Activated CD4-positive, alpha-beta T cell treated with anti-CD3 and anti-CD28 coated beads, Interleukin-2, amount 10 ng/mL, durations not matched to agents 7 days and 5 days (primary cell): ENCODE data around the gene EIF4A2. TPM values are rescaled to one million over a fixed set of nuclear protein-coding genes. Genes with fewer than 3 reads are reported as not detected.
A peak's percentile ranks its signal among the peaks of the same experiment; 100 is the strongest.

Source experiments
- CTCF ChIA-PET: fragments of 350-600 bp; sonication (Branson Sonifier 250); formaldehyde crosslinking; loops from one replicate; lab custom pipeline; 2021; ENCODE audit warnings: antibody characterized with exemption; lab: Charles Lee
- POLR2A ChIA-PET: fragments of 350-600 bp; sonication (Branson Sonifier 250); formaldehyde crosslinking; loops from one replicate; lab custom pipeline; 2021; ENCODE audit warnings: antibody characterized with exemption; lab: Charles Lee
- DNase-seq: peaks from one replicate; pipeline ENCODE4 v3.0.0-alpha.2; 2020
- H3K27ac Mint-ChIP-seq: one replicate; pipeline ENCODE4 v1.8.0; 2021; ENCODE audit warnings: mild to moderate bottlenecking, moderate library complexity, mixed read lengths
- H3K27me3 Mint-ChIP-seq: one replicate; pipeline ENCODE4 v1.8.0; 2021; ENCODE audit warnings: mixed read lengths
- H3K36me3 Mint-ChIP-seq: one replicate; pipeline ENCODE4 v1.8.0; 2021; ENCODE audit warnings: low read depth, mixed read lengths
- H3K4me1 Mint-ChIP-seq: one replicate; pipeline ENCODE4 v1.8.0; 2021; ENCODE audit warnings: mixed read lengths
- H3K4me3 Mint-ChIP-seq: one replicate; pipeline ENCODE4 v1.8.0; 2021; ENCODE audit warnings: mild to moderate bottlenecking, moderate library complexity, mixed read lengths
- H3K9me3 Mint-ChIP-seq: one replicate; pipeline ENCODE4 v1.8.0; 2021; ENCODE audit warnings: mixed read lengths
- microRNA-seq: library from miRNA; unstranded; fragments of <30 nt; microRNA quantifications from one replicate; pipeline ENCODE4 v1.2.0, GENCODE V29; 2021; ENCODE audit warnings: borderline microRNAs expressed, borderline replicate concordance
- total RNA-seq, 2 experiments: library from RNA; stranded (reverse); gene quantifications; one replicate each; pipeline ENCODE4 v1.2.3, GENCODE V29; 2021

The EIF4A2 gene
- total RNA-seq, 2 experiments from 2014 or later = 351 to 383 TPM

DNA sequence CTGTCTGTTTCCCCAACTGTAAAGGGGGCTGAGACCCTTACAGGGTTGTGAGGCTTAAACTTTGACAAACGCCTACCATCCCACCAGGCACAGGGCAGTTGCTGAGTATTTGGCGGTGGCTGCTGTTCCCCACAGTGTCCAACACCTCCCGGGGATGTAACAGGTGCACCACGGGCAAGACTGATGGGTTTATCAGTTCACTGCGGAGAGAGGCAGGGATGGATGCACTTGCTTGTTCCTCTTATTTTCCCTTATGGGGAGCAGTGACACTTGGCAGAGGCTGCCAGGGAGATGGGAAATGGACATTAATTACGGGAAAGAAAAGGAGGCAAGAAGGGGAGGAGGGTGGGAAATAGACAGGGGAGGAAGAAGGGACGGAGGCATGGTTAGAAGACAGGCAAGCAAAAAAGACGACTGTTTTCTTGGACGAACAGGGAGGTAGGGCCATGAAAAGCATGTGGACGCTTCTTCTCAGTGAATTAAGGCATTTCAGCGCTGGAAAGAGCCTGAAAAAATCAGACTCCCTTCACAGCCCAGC, 42.6 kb downstream of the EIF4A2 start:
- POLR2A ChIA-PET = no interaction called here
- Mint-ChIP-seq H3K4me3 (peak overlapping the region; percentile 66), H3K4me1 (peaks cover 26% of the 10 kb centered on the region), H3K27ac (no peak overlapping the region), H3K27me3 (peaks cover 35% of the 10 kb centered on the region), H3K9me3 (no peaks in the 10 kb centered on the region), H3K36me3 (no peaks in the 10 kb centered on the region)
- CTCF ChIA-PET = interaction anchor here (1.0 kb wide), 1 partner anchor 344 kb away, joined by 3 read pairs; no protein-coding TSS in a partner anchor
- DNase-seq = no peak

DNA sequence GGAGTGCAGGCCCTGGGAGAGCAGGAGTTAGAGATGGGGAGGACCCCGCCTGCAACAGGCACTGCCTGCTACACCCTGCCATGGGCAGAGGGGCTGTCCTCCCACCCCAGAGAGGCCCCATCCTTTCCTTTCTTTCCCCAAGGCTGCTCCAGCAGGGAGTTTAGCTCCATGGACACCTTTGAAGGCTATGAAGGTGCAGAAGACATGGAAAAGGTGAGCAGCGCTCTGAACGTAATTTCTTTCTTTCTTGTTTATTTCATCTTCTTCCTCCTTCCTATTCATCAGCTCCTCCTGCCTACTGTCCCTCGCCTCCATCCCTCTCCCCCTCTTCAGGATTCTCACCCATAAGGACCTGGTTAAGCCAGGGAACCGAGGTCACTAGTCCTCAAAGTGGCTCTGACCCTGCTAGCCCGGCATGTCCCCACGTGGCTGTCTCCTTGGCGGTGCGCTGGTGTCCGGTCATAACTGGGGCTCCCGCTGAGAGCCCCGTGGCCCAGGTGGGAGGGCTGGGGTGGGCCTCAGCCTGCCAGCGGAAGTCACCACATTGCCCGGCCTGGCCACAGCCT, 43.1 kb downstream of the EIF4A2 start:
- no peak for DNase-seq
- no peaks in the 10 kb centered on the region for H3K36me3 Mint-ChIP-seq
- peaks cover 40% of the 10 kb centered on the region for H3K27me3 Mint-ChIP-seq
- ChIA-PET POLR2A (no interaction called here), CTCF (interaction anchor here (1.1 to 1.2 kb wide), 2 partner anchors 14 to 23 kb away, joined by 4 read pairs; no protein-coding TSS in a partner anchor)
- peak overlapping the region; percentile 66 for H3K4me3 Mint-ChIP-seq
- peaks cover 26% of the 10 kb centered on the region for H3K4me1 Mint-ChIP-seq
- no peaks in the 10 kb centered on the region for H3K9me3 Mint-ChIP-seq
- H3K27ac Mint-ChIP-seq = peak overlapping the region; percentile 65

GRCh38 chr3:186826976-186827857, 43.8 kb downstream of the EIF4A2 start:
- H3K36me3 Mint-ChIP-seq = no peaks in the 10 kb centered on the region
- ChIA-PET CTCF (interaction anchor here (1.1 to 2.0 kb wide), 6 partner anchors 13 to 884 kb away, joined by 3 to 11 read pairs (median 4); partner anchors contain the start of gene RPL39L), POLR2A (interaction anchor here (0.7 to 0.9 kb wide), 2 partner anchors 45 to 275 kb away, joined by 3 to 4 read pairs; no protein-coding TSS in a partner anchor)
- H3K27ac Mint-ChIP-seq = no peak overlapping the region
- peaks cover 26% of the 10 kb centered on the region for H3K4me1 Mint-ChIP-seq
- H3K9me3 Mint-ChIP-seq = no peaks in the 10 kb centered on the region
- H3K27me3 Mint-ChIP-seq = peaks cover 48% of the 10 kb centered on the region
- H3K4me3 Mint-ChIP-seq = peak overlapping the region; percentile 66
- DNase-seq = peak; percentile 82

- CTCF ChIA-PET = interaction anchor here (0.6 to 2.0 kb wide), 7 partner anchors 9 to 885 kb away, joined by 3 to 11 read pairs (median 3); partner anchors contain the start of gene RPL39L
- DNase-seq = no peak
- H3K9me3 Mint-ChIP-seq = no peaks in the 10 kb centered on the region
- H3K4me1 Mint-ChIP-seq = peaks cover 26% of the 10 kb centered on the region
- H3K27me3 Mint-ChIP-seq = peaks cover 58% of the 10 kb centered on the region
- POLR2A ChIA-PET = no interaction called here
- H3K4me3 Mint-ChIP-seq = no peak overlapping the region
- no peak overlapping the region for H3K27ac Mint-ChIP-seq
- no peaks in the 10 kb centered on the region for H3K36me3 Mint-ChIP-seq
These were observed 45.0 kb downstream of the EIF4A2 start for GRCh38 chr3:186828340-186828739.

DNA sequence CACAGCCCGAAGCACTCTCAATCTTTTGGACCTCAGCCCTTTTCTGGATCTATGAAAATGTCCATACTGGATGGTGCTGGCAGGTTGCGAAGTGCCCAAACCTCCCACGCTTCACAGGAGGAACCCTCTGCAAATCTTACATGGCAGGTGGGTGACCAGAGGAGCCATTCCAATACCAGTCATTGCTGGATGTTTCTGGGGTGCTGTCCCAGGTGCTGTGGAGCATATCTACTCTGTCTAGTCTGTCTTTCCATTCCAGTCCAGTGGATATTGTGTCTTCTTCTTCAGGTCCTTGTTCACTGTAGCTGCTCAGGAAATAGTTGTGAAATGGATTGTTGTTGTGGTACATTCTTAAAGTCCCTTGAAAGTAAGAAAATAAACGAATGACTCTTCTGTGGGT, 48.4 kb downstream of the EIF4A2 start:
- POLR2A ChIA-PET = no interaction called here
- H3K4me3 Mint-ChIP-seq = no peak overlapping the region
- CTCF ChIA-PET = no interaction called here
- no peaks in the 10 kb centered on the region for H3K36me3 Mint-ChIP-seq
- no peak for DNase-seq
- no peaks in the 10 kb centered on the region for H3K9me3 Mint-ChIP-seq
- H3K27me3 Mint-ChIP-seq = peaks cover 66% of the 10 kb centered on the region
- peaks cover 8% of the 10 kb centered on the region for H3K4me1 Mint-ChIP-seq
- H3K27ac Mint-ChIP-seq = no peak overlapping the region

GRCh38 chr3:186832276-186832675, 48.9 kb downstream of the EIF4A2 start:
- Mint-ChIP-seq H3K27ac (no peak overlapping the region), H3K27me3 (peaks cover 66% of the 10 kb centered on the region), H3K4me3 (no peak overlapping the region), H3K9me3 (no peaks in the 10 kb centered on the region), H3K36me3 (no peaks in the 10 kb centered on the region), H3K4me1 (peaks cover 6% of the 10 kb centered on the region)
- DNase-seq = no peak
- POLR2A ChIA-PET = no interaction called here
- CTCF ChIA-PET = no interaction called here

Small RNA genes within 50 kb of the gene (microRNA-seq; reads per million reads assigned to microRNA genes)
- gene MIR1248 = 55.2 reads per million, percentile 63 among the genes with 10 or more reads in this experiment

Other genes with a start within 250 kb of the EIF4A2 start
- 1 to 10 TPM; 4.5 to 5.7 TPM for gene CRYGS, start 239.2 kb upstream of the EIF4A2 start, total RNA-seq
- gene TBCCD1, start 216.2 kb upstream of the EIF4A2 start, total RNA-seq = 10 to 100 TPM; 14.3 to 14.6 TPM
- gene DNAJB11, start 212.9 kb upstream of the EIF4A2 start, total RNA-seq = 10 to 100 TPM; 54.9 to 57.3 TPM
- not detected for gene AHSG, start 170.5 kb upstream of the EIF4A2 start, total RNA-seq
- not detected for gene FETUB, start 143.2 kb upstream of the EIF4A2 start, total RNA-seq
- not detected for gene HRG, start 117.6 kb upstream of the EIF4A2 start, total RNA-seq
- not detected for gene KNG1, start 66.2 kb upstream of the EIF4A2 start, total RNA-seq
- 100 to 1,000 TPM in 1 of 2 experiments, 10 to 100 TPM in 1; 85.5 to 105 TPM for gene RFC4, start 22.9 kb downstream of the EIF4A2 start, total RNA-seq
- gene ADIPOQ, start 59.1 kb downstream of the EIF4A2 start, total RNA-seq = not detected
- 100 to 1,000 TPM; 145 to 183 TPM for gene ST6GAL1, start 146.9 kb downstream of the EIF4A2 start, total RNA-seq